Astrocyte (in vitro differentiated cells and primary cell): ENCODE results near the gene TBC1D2B. TPM values are rescaled to one million over a fixed set of nuclear protein-coding genes. Genes with fewer than 3 reads are reported as not detected.

Experiments used
- DNase-seq: peaks from one replicate; pipeline ENCODE4 v3.0.0-alpha.2; 2010; ENCODE audit warnings: low read depth
- FAIRE-seq: peaks from 2 replicates; lab custom pipeline; 2011; peaks lifted over from hg19 to GRCh38; lab: Jason Lieb, UNC
- H2AFZ ChIP-seq: 2 replicates; pipeline ENCODE4 v1.6.0; 2012; ENCODE audit warnings: low read depth, low read length, inconsistent platforms
- H3K27ac ChIP-seq: 2 replicates; pipeline ENCODE4 v1.5.1; 2011; ENCODE audit warnings: low read depth, low read length, inconsistent platforms
- H3K27me3 ChIP-seq: 2 replicates; pipeline ENCODE4 v1.6.0; 2011; ENCODE audit warnings: low read length, inconsistent platforms; ENCODE audit not compliant: insufficient read depth
- H3K36me3 ChIP-seq: 2 replicates; pipeline ENCODE4 v1.5.1; 2011; ENCODE audit warnings: low read length, inconsistent platforms; ENCODE audit not compliant: insufficient read depth
- H3K4me1 ChIP-seq: 2 replicates; pipeline ENCODE4 v1.5.1; 2011; ENCODE audit warnings: low read length, inconsistent platforms; ENCODE audit not compliant: insufficient read depth
- H3K4me2 ChIP-seq: 2 replicates; pipeline ENCODE4 v1.6.0; 2012; ENCODE audit warnings: low read length, inconsistent platforms
- H3K4me3 ChIP-seq: 2 replicates; pipeline ENCODE4 v1.5.1; 2011; ENCODE audit warnings: low read depth, mild to moderate bottlenecking, low read length, inconsistent platforms; ENCODE audit not compliant: insufficient read depth
- H3K79me2 ChIP-seq: 2 replicates; pipeline ENCODE4 v1.6.0; 2012; ENCODE audit warnings: mild to moderate bottlenecking, low read length, inconsistent platforms; ENCODE audit not compliant: insufficient read depth
- H3K9ac ChIP-seq: 2 replicates; pipeline ENCODE4 v1.6.0; 2012; ENCODE audit warnings: mild to moderate bottlenecking, low read length, inconsistent platforms
- H3K9me3 ChIP-seq: 2 replicates; pipeline ENCODE4 v1.5.1; 2012; ENCODE audit warnings: low read depth, mild to moderate bottlenecking, low read length, inconsistent platforms; ENCODE audit not compliant: insufficient read depth
- H4K20me1 ChIP-seq: 2 replicates; pipeline ENCODE4 v1.6.0; 2012; ENCODE audit warnings: low read length, inconsistent platforms; ENCODE audit not compliant: insufficient read depth
- H3K27ac Mint-ChIP-seq: one replicate; pipeline ENCODE4 v1.8.0; 2021; ENCODE audit warnings: mild to moderate bottlenecking, mixed read lengths; ENCODE audit not compliant: unreplicated experiment
- H3K27me3 Mint-ChIP-seq: one replicate; pipeline ENCODE4 v1.8.0; 2021; ENCODE audit warnings: low read depth, mixed read lengths; ENCODE audit not compliant: unreplicated experiment
- H3K36me3 Mint-ChIP-seq: one replicate; pipeline ENCODE4 v1.8.0; 2021; ENCODE audit warnings: low read depth, mixed read lengths; ENCODE audit not compliant: unreplicated experiment
- H3K4me1 Mint-ChIP-seq: one replicate; pipeline ENCODE4 v1.8.0; 2021; ENCODE audit warnings: low read depth, mixed read lengths; ENCODE audit not compliant: unreplicated experiment
- H3K4me3 Mint-ChIP-seq: one replicate; pipeline ENCODE4 v1.8.0; 2021; ENCODE audit warnings: mild to moderate bottlenecking, moderate library complexity, mixed read lengths; ENCODE audit not compliant: unreplicated experiment
- H3K9me3 Mint-ChIP-seq: one replicate; pipeline ENCODE4 v1.8.0; 2021; ENCODE audit warnings: mild to moderate bottlenecking, mixed read lengths; ENCODE audit not compliant: unreplicated experiment
- CTCF ChIP-seq: IDR thresholded peaks from 2 replicates; pipeline ENCODE4 v1.5.1; 2011; ENCODE audit warnings: low read depth, mild to moderate bottlenecking, inconsistent platforms, low read length, moderate library complexity; ENCODE audit not compliant: insufficient read depth
- EZH2 ChIP-seq: IDR thresholded peaks from 2 replicates; pipeline ENCODE4 v1.6.1; 2012; ENCODE audit warnings: mild to moderate bottlenecking, low read length, inconsistent platforms; ENCODE audit not compliant: insufficient read depth
- total RNA-seq: library from RNA; stranded (reverse); gene quantifications from 2 replicates; pipeline ENCODE4 v1.2.1, GENCODE V29; 2021

TBC1D2B gene
- total RNA-seq, 1 donor from 2014 or later: 21.3 TPM

DNA sequence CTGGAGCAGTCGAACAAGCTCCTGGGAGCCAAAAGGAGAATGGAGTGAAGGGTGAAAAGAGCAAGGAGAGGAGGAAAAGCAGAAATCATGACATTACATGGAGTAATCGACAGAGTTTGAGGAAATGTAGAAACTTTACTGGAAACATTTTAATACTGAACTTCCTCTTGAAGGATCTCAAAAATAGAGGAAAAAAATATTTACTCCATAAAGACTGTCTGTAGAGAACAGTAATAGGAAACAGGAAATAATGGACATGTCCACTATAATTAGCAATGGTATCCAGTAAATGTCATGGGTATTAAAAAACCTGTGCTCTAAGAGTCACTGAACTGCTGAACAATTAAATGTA is 53.0 kb downstream of the TBC1D2B start:
- no peaks in the 10 kb centered on the region for H3K9me3 Mint-ChIP-seq
- no peak overlapping the region for H3K27ac Mint-ChIP-seq
- TF ChIP-seq EZH2: no peak
- TF ChIP-seq CTCF: no peak
- Histone ChIP-seq H3K4me1 (no peaks in the 10 kb centered on the region), H2AFZ (no peak overlapping the region), H4K20me1 (peaks cover 26% of the 10 kb centered on the region), H3K27ac (no peak overlapping the region), H3K4me2 (no peak overlapping the region), H3K9ac (no peak overlapping the region), H3K27me3 (no peaks in the 10 kb centered on the region), H3K79me2 (no peaks in the 10 kb centered on the region), H3K36me3 (peaks cover 20% of the 10 kb centered on the region), H3K9me3 (no peaks in the 10 kb centered on the region), H3K4me3 (no peak overlapping the region)
- H3K27me3 Mint-ChIP-seq: no peaks in the 10 kb centered on the region
- peaks cover 22% of the 10 kb centered on the region for H3K36me3 Mint-ChIP-seq
- FAIRE-seq (no peak), DNase-seq (no peak)
- no peaks in the 10 kb centered on the region for H3K4me1 Mint-ChIP-seq
- H3K4me3 Mint-ChIP-seq: no peak overlapping the region

- Histone ChIP-seq H3K9me3 (no peaks in the 10 kb centered on the region), H3K4me1 (no peaks in the 10 kb centered on the region), H3K9ac (no peak overlapping the region), H3K36me3 (peaks cover 20% of the 10 kb centered on the region), H3K4me2 (no peak overlapping the region), H3K4me3 (no peak overlapping the region), H3K27ac (no peak overlapping the region), H3K79me2 (no peaks in the 10 kb centered on the region), H3K27me3 (no peaks in the 10 kb centered on the region), H4K20me1 (peaks cover 26% of the 10 kb centered on the region), H2AFZ (no peak overlapping the region)
- FAIRE-seq: no peak
- no peak for TF ChIP-seq CTCF
- TF ChIP-seq EZH2: no peak
- H3K4me1 Mint-ChIP-seq: no peaks in the 10 kb centered on the region
- H3K27me3 Mint-ChIP-seq: peaks cover under 1% of the 10 kb centered on the region
- H3K27ac Mint-ChIP-seq: no peak overlapping the region
- H3K36me3 Mint-ChIP-seq: peaks cover 22% of the 10 kb centered on the region
- H3K4me3 Mint-ChIP-seq: no peak overlapping the region
- no peak for DNase-seq
- H3K9me3 Mint-ChIP-seq: no peaks in the 10 kb centered on the region
Observed at GRCh38 chr15:78023865-78024518, 53.5 kb downstream of the TBC1D2B start.

DNA sequence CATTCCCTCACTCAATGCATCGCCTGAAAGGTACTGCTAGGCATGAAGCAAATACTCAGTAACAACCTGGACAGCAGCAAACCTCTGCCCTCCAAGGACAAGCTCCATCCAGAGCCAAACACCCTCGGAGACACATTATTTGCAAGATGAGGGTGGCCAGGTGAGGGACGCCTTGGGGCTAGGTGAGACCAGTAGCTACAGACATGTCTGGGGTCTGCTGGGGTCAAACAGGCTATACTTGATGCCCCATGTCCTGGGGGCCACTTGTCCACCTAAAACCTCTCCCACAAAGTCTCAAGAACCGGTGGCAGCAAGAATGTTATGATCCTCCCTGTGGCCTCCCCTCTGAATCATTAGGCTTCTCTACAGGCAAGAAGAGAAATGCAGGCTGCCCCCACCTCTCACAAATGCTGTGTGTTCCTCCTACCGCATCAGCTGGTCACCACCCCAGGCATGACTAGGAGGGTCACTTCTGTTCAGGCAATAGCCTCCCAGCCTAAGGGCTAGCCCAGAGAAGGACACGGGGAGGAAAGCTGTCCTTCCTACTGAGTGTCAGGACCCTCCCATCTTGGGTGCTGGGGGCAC is 54.3 kb downstream of the TBC1D2B start:
- H3K9me3 Mint-ChIP-seq: no peaks in the 10 kb centered on the region
- H3K36me3 ChIP-seq: peaks cover 15% of the 10 kb centered on the region
- FAIRE-seq: no peak
- H3K4me2 ChIP-seq: no peak overlapping the region
- no peaks in the 10 kb centered on the region for H3K9me3 ChIP-seq
- no peak overlapping the region for H3K9ac ChIP-seq
- no peak for DNase-seq
- peaks cover 26% of the 10 kb centered on the region for H4K20me1 ChIP-seq
- no peaks in the 10 kb centered on the region for H3K4me1 Mint-ChIP-seq
- H3K27ac Mint-ChIP-seq: no peak overlapping the region
- H3K79me2 ChIP-seq: no peaks in the 10 kb centered on the region
- H3K27me3 Mint-ChIP-seq: peaks cover 4% of the 10 kb centered on the region
- H3K4me3 Mint-ChIP-seq: no peak overlapping the region
- H3K36me3 Mint-ChIP-seq: peaks cover 24% of the 10 kb centered on the region
- TF ChIP-seq EZH2: no peak
- TF ChIP-seq CTCF: no peak
- H3K27ac ChIP-seq: no peak overlapping the region
- H3K4me3 ChIP-seq: no peak overlapping the region
- no peaks in the 10 kb centered on the region for H3K4me1 ChIP-seq
- no peak overlapping the region for H2AFZ ChIP-seq
- no peaks in the 10 kb centered on the region for H3K27me3 ChIP-seq
